AG10803 (cell line): Measurements from ENCODE around the gene RAB32.

Source experiments
- DNase-seq: peaks from one replicate; pipeline ENCODE4 v3.0.0; 2010; ENCODE audit warnings: low read depth
- H3K4me3 ChIP-seq: 2 replicates; pipeline ENCODE4 v1.5.1; 2011; ENCODE audit warnings: mild to moderate bottlenecking, low read length, control low read depth
- TF ChIP-seq, protein P1 (sequence below): conservative IDR thresholded peaks from 2 replicates; pipeline ENCODE4 v1.5.1; 2011; ENCODE audit warnings: mild to moderate bottlenecking, low read length, control low read depth, inconsistent platforms

The RAB32 gene

GRCh38 chr6:146543211-146543939 is at the start of gene RAB32:
TSS of gene RAB32 (plus strand) at chr6:146543833. CDS start at chr6:146543872, 39 bp downstream.
- peak; percentile 97 for DNase-seq
- TF ChIP-seq, protein P1, sequence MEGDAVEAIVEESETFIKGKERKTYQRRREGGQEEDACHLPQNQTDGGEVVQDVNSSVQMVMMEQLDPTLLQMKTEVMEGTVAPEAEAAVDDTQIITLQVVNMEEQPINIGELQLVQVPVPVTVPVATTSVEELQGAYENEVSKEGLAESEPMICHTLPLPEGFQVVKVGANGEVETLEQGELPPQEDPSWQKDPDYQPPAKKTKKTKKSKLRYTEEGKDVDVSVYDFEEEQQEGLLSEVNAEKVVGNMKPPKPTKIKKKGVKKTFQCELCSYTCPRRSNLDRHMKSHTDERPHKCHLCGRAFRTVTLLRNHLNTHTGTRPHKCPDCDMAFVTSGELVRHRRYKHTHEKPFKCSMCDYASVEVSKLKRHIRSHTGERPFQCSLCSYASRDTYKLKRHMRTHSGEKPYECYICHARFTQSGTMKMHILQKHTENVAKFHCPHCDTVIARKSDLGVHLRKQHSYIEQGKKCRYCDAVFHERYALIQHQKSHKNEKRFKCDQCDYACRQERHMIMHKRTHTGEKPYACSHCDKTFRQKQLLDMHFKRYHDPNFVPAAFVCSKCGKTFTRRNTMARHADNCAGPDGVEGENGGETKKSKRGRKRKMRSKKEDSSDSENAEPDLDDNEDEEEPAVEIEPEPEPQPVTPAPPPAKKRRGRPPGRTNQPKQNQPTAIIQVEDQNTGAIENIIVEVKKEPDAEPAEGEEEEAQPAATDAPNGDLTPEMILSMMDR, result peak; percentile 32
- peak within 1 kb of the TSS; percentile 91 for H3K4me3 ChIP-seq

- no peak for DNase-seq
- no peak overlapping the region for H3K4me3 ChIP-seq
- TF ChIP-seq, protein P1, result no peak
Measured at GRCh38 chr6:146498309-146498708, 45.3 kb upstream of the RAB32 start.

DNA sequence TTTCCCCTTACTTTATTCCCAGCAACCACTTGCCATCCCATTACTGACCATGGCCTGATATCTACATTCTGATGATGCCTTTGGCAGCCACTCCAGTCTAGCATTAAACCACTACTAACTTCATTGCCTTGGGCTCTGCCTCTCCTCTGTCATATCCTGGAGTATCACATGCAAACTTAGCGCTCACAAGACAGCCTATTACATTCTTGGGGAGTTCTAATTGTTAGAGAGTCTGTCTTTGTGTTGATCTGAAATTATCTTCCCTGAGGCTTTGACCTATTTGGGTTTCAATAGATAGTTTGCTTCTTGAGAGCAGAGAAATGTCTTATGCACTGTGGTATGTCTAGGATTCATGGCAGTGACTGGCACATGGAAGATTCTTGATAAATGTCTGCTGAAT is 40.5 kb upstream of the RAB32 start:
- DNase-seq, result no peak
- TF ChIP-seq, protein P1, result no peak
- no peak overlapping the region for H3K4me3 ChIP-seq

DNA sequence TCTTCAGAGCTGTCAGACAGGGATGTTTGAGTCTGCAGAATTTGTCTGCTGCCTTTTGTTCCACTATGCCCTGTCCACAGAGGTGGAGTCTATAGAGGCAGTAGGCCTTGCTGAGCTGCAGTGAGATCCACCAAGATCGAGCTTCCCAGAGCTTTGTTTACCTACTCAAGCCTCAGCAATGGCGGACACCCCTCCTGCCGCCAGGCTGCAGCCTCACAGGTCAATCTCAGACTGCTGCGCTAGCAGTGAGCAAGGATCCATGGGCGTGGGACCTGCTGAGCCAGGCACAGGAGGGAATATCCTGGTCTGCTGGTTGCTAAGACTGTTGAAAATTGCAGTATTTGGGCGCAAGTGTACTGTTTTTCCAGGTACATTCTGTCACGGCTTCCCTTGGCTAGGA is 28.4 kb upstream of the RAB32 start:
- DNase-seq, result no peak
- TF ChIP-seq, protein P1, result no peak
- H3K4me3 ChIP-seq, result no peak overlapping the region

DNA sequence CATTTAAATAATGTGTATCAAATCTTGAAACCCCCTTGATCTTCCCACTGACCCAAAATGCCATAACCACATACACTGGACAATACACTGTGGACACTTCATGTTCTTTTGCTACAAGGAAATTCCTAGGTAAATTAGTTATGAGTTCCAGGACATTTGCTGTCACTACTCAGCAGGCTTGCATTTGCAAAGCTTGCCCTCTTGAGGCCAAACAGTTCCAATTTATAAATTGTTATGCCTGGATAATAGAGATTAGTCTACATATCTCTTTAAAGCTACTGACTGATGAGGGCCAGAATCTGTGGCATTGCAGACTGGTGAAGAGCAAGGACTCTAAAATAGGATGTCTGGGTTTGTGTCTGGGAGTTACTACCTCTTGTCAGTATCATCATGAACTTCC is 17.4 kb upstream of the RAB32 start:
- H3K4me3 ChIP-seq, result no peak overlapping the region
- DNase-seq, result peak; percentile 30
- TF ChIP-seq, protein P1, result peak; percentile 59

DNA sequence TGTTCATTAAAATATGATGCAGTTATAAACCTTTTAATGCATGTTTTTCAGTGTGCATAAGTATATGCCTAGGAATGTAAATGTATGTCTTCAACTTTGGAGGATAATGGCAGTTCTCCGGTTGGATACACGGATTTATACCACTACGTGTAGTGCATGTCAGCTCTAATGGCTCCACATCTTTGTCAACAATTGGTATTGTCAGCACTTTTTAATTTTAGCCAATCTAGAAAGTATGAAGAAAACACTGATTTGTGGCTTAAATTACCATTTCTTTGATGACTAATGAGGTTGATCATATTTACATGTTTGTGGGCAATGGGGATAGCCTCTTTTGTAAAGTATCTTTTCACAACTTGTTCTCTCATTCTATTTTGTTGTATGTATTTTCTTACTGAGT is 10.9 kb upstream of the RAB32 start:
- no peak overlapping the region for H3K4me3 ChIP-seq
- DNase-seq, result no peak
- TF ChIP-seq, protein P1, result no peak

DNA sequence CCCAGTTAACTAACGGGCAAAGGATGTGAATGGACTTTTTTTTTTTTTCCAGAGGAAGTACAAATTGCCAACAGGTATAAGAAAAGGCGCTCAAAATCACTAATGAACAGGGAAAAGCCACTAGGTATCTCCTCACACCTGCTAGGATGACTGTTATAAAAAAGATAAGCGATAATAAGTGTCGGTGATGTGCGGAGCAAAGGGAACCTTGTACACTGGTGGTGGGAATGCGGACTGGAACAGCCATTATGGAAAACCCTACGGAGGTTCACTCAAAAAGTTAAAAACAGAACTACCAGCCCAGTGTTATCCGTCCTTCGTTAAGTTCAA is 787 bp upstream of the RAB32 start:
- TF ChIP-seq, protein P1, result no peak
- peak overlapping the region; percentile 59 for H3K4me3 ChIP-seq
- no peak for DNase-seq
